HepG2 (cell line): ENCODE results near the gene MRPL14. TPM values are rescaled to one million over a fixed set of nuclear protein-coding genes. Genes with fewer than 3 reads are reported as not detected.

Source experiments
- CBX5 ChIP-seq: sonication (generic); formaldehyde crosslinking; IDR thresholded peaks from 2 replicates; pipeline ENCODE4 v1.4.0; 2020; ENCODE audit warnings: missing genetic modification reagents, borderline replicate concordance
- CHD2 ChIP-seq: IDR thresholded peaks from 2 replicates; pipeline ENCODE4 v1.6.1; 2011; ENCODE audit warnings: low read depth, low read length, improper control_type of control experiment
- FOXJ3 ChIP-seq: sonication (generic); formaldehyde crosslinking; IDR thresholded peaks from 2 replicates; pipeline ENCODE4 v1.4.0; 2020; ENCODE audit warnings: missing genetic modification reagents, mild to moderate bottlenecking, borderline replicate concordance
- FOXM1 ChIP-seq: sonication (generic); formaldehyde crosslinking; IDR thresholded peaks from 2 replicates; pipeline ENCODE4 v1.5.0; 2020; ENCODE audit warnings: missing genetic modification reagents
- GATA4 ChIP-seq: sonication (generic); IDR thresholded peaks from 2 replicates; pipeline ENCODE4 v1.6.1; 2016; ENCODE audit warnings: antibody characterized with exemption, low read depth, borderline replicate concordance
- JARID2 ChIP-seq: sonication (generic); formaldehyde crosslinking; IDR thresholded peaks from 2 replicates; pipeline ENCODE4 v1.8.1; 2023; ENCODE audit warnings: missing genetic modification reagents, inconsistent platforms; ENCODE audit not compliant: insufficient replicate concordance
- KLF11 ChIP-seq: IDR thresholded peaks from 2 replicates; pipeline ENCODE4 v1.6.1; 2016; ENCODE audit warnings: missing compliant biosample characterization
- SMAD1 ChIP-seq: sonication (generic); formaldehyde crosslinking; IDR thresholded peaks from 2 replicates; pipeline ENCODE4 v1.4.0; 2020; ENCODE audit warnings: missing genetic modification reagents, low read depth, mild to moderate bottlenecking, borderline replicate concordance
- SNAPC2 ChIP-seq: sonication (generic); formaldehyde crosslinking; IDR thresholded peaks from 2 replicates; pipeline ENCODE4 v1.8.1; 2022; ENCODE audit warnings: mild to moderate bottlenecking, missing genetic modification reagents
- ZFP1 ChIP-seq: IDR thresholded peaks from 2 replicates; pipeline ENCODE4 v1.6.1; 2016
- ZFP36 ChIP-seq: fragments of 150-350 bp; IDR thresholded peaks from 2 replicates; pipeline ENCODE4 v1.6.1; 2018; ENCODE audit warnings: borderline replicate concordance, low read length, low read depth; ENCODE audit not compliant: partially characterized antibody
- ZNF264 ChIP-seq: sonication (generic); formaldehyde crosslinking; IDR thresholded peaks from 2 replicates; pipeline ENCODE4 v1.4.0; 2020; ENCODE audit warnings: missing genetic modification reagents
- ZNF274 ChIP-seq: sonication (generic); formaldehyde crosslinking; IDR thresholded peaks from 2 replicates; pipeline ENCODE4 v1.5.1; 2020; ENCODE audit warnings: mild to moderate bottlenecking, missing genetic modification reagents
- ZNF326 ChIP-seq: sonication (generic); formaldehyde crosslinking; IDR thresholded peaks from 2 replicates; pipeline ENCODE4 v1.4.0; 2020; ENCODE audit warnings: missing genetic modification reagents, borderline replicate concordance
- ZNF652 ChIP-seq: IDR thresholded peaks from 2 replicates; pipeline ENCODE4 v1.6.1; 2016; ENCODE audit warnings: low read depth, borderline replicate concordance
- polyA plus RNA-seq, 8 experiments: library from polyadenylated mRNA; depleted of rRNA in 3 of 8; stranded (reverse) in 7 of 8; unstranded in 1 of 8; fragments of >200 nt; fragmentation: Illumina TruSeq in 4 of 8; extraction: Trizol in 4 of 8; gene quantifications; 2 replicates each; pipeline versions ENCODE4 v1.2.1 to v1.2.3, GENCODE V29; 2011 to 2016; ENCODE audit warnings: low read depth in 4 of 8, missing spikeins in 1 of 8, mixed read lengths in 1 of 8; ENCODE audit not compliant: insufficient read depth in 1 of 8
- total RNA-seq, 5 experiments: library from RNA; depleted of rRNA; stranded (reverse); fragments of >200 nt; fragmentation: Illumina TruSeq; extraction: Trizol; gene quantifications; 2 replicates each; pipeline ENCODE4 v1.2.3, GENCODE V29; 2016; ENCODE audit warnings: low read depth in 1 of 5
- TF ChIP-seq, protein P1 (sequence below): sonication (generic); formaldehyde crosslinking; IDR thresholded peaks from 2 replicates; pipeline ENCODE4 v1.4.0; 2020; ENCODE audit warnings: mild to moderate bottlenecking, missing genetic modification reagents
- TF ChIP-seq, protein P2 (sequence below): fragments of 450-650 bp; IDR thresholded peaks from 2 replicates; pipeline ENCODE4 v1.6.1; 2016
- TF ChIP-seq, protein P3 (sequence below): sonication (generic); formaldehyde crosslinking; IDR thresholded peaks from 2 replicates; pipeline ENCODE4 v1.4.0; 2020; ENCODE audit warnings: mild to moderate bottlenecking, missing genetic modification reagents
- TF ChIP-seq, protein P4 (sequence below): sonication (generic); formaldehyde crosslinking; IDR thresholded peaks from 2 replicates; pipeline ENCODE4 v1.4.0; 2020; ENCODE audit warnings: mild to moderate bottlenecking, missing genetic modification reagents
- TF ChIP-seq, protein P5 (sequence below): IDR thresholded peaks from 2 replicates; pipeline ENCODE4 v1.6.1; 2018; ENCODE audit warnings: missing genetic modification reagents, mild to moderate bottlenecking, missing compliant biosample characterization

MRPL14 gene
- total and polyA plus RNA-seq, 2 of the 13 experiments (the other 11 are each of a cell fraction or from before 2014, with no cell fraction given), result 157 to 178 TPM

- TF ChIP-seq, protein P1, sequence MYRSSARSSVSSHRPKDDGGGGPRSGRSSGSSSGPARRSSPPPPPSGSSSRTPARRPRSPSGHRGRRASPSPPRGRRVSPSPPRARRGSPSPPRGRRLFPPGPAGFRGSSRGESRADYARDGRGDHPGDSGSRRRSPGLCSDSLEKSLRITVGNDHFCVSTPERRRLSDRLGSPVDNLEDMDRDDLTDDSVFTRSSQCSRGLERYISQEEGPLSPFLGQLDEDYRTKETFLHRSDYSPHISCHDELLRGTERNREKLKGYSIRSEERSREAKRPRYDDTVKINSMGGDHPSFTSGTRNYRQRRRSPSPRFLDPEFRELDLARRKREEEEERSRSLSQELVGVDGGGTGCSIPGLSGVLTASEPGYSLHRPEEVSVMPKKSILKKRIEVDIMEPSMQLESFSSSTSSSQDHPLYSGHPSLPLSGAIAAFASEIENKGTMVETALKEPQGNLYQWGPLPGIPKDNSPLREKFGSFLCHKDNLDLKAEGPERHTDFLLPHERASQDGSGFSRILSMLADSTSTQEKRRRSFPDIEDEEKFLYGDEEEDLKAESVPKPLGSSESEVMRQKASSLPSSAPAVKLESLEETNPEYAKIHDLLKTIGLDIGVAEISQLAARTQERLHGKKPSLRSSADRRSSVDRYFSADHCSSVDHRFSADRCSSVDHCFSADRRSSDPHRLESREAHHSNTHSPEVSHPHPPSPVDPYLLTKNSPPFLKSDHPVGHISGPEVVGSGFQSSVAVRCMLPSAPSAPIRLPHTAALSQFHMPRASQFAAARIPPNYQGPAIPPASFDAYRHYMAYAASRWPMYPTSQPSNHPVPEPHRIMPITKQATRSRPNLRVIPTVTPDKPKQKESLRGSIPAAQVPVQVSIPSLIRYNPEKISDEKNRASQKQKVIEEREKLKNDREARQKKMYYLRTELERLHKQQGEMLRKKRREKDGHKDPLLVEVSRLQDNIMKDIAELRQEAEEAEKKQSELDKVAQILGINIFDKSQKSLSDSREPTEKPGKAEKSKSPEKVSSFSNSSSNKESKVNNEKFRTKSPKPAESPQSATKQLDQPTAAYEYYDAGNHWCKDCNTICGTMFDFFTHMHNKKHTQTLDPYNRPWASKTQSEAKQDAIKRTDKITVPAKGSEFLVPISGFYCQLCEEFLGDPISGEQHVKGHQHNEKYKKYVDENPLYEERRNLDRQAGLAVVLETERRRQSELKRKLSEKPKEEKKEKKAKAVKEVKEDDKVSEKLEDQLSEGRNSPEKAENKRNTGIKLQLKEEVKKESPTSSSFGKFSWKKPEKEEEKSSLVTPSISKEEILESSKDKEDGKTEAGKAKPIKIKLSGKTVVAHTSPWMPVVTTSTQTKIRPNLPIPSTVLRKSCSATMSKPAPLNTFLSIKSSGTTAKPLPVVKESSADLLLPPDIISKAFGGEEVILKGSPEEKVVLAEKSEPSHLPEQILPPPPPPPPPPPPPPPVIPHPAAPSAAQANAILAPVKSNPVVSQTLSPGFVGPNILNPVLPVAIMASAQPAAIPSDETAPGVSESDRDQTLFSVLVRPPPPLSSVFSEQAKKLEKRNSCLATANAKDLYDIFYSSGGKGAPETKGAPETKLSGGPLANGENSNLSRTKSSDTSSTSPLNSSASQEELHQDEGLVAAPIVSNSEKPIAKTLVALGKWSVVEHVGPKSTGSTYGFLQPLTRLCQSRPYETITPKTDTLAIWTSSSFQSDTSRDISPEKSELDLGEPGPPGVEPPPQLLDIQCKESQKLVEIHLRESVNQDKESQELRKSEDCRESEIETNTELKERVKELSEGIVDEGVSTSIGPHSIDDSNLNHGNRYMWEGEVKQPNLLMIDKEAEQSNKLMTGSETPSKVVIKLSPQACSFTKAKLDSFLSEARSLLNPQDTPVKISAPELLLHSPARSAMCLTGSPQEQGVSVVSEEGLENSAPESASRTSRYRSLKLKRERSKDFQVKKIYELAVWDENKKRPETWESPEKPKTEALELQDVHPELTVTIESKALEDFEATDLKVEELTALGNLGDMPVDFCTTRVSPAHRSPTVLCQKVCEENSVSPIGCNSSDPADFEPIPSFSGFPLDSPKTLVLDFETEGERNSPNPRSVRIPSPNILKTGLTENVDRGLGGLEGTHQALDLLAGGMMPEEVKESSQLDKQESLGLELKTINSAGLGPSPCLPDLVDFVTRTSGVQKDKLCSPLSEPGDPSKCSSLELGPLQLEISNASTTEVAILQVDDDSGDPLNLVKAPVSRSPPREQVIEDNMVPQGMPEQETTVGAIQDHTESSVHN, result no peak
- TF ChIP-seq FOXJ3 (CRISPR knock-in tag), result no peak; the same call in 1 of the 2 replicates
- TF ChIP-seq JARID2 (CRISPR knock-in tag), result no peak
- TF ChIP-seq SMAD1, result no peak
- TF ChIP-seq FOXM1 (CRISPR knock-in tag), result no peak
- no peak for TF ChIP-seq ZFP36
- 0 out of 2 replicates have a peak, but pooled peaks have one; percentile 26 for TF ChIP-seq ZNF264 (CRISPR knock-in tag)
- TF ChIP-seq KLF11 (CRISPR knock-in tag), result no peak
- TF ChIP-seq, protein P2, sequence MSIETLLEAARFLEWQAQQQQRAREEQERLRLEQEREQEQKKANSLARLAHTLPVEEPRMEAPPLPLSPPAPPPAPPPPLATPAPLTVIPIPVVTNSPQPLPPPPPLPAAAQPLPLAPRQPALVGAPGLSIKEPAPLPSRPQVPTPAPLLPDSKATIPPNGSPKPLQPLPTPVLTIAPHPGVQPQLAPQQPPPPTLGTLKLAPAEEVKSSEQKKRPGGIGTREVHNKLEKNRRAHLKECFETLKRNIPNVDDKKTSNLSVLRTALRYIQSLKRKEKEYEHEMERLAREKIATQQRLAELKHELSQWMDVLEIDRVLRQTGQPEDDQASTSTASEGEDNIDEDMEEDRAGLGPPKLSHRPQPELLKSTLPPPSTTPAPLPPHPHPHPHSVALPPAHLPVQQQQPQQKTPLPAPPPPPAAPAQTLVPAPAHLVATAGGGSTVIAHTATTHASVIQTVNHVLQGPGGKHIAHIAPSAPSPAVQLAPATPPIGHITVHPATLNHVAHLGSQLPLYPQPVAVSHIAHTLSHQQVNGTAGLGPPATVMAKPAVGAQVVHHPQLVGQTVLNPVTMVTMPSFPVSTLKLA, result no peak
- TF ChIP-seq ZNF652 (CRISPR knock-in tag), result no peak
- TF ChIP-seq GATA4, result no peak
- TF ChIP-seq ZFP1, result no peak
- TF ChIP-seq ZNF274 (CRISPR knock-in tag), result no peak
- TF ChIP-seq, protein P3, sequence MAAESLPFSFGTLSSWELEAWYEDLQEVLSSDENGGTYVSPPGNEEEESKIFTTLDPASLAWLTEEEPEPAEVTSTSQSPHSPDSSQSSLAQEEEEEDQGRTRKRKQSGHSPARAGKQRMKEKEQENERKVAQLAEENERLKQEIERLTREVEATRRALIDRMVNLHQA, result no peak
- no peak for TF ChIP-seq CHD2
- TF ChIP-seq, protein P4, sequence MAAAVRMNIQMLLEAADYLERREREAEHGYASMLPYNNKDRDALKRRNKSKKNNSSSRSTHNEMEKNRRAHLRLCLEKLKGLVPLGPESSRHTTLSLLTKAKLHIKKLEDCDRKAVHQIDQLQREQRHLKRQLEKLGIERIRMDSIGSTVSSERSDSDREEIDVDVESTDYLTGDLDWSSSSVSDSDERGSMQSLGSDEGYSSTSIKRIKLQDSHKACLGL (CRISPR knock-in tag), result no peak
- no peak for TF ChIP-seq CBX5 (CRISPR knock-in tag)
- TF ChIP-seq ZNF326 (CRISPR knock-in tag), result no peak
- TF ChIP-seq, protein P5, sequence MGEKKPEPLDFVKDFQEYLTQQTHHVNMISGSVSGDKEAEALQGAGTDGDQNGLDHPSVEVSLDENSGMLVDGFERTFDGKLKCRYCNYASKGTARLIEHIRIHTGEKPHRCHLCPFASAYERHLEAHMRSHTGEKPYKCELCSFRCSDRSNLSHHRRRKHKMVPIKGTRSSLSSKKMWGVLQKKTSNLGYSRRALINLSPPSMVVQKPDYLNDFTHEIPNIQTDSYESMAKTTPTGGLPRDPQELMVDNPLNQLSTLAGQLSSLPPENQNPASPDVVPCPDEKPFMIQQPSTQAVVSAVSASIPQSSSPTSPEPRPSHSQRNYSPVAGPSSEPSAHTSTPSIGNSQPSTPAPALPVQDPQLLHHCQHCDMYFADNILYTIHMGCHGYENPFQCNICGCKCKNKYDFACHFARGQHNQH (CRISPR knock-in tag), result no peak
- TF ChIP-seq SNAPC2 (CRISPR knock-in tag), result no peak
Measured at GRCh38 chr6:44142835-44143234, 15.6 kb upstream of the MRPL14 start (continued).
